ENCODE data around the gene TNFRSF14.
"Not testable (repeated sequence)": the region's sequence is repeated elsewhere in the genome, so short reads cannot be mapped to it uniquely, and the experiment has no call there.

The TNFRSF14 gene

DNA sequence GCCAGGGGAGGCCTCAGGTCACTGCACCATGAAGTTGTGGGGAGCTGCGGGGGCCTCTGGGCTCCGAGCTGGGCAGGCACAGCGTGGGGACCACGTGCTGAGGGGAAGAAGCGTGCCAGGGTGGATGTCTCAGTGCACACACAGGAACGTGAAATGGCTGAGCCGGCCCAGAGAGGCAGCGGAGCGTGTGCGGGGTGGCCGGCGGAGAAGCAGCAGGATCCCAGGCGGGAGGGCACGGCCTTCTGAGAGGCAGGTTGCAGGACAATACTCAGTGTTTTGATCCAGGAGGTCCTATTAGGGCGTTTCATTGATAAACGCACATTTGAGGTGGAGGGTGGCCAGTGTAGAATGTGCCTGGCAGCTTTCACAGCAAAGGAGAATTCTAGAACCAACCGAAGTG, 12.9 kb downstream of the TNFRSF14 start:
- no peak for FAIRE-seq

GRCh38 chr1:2569703-2570102, 13.5 kb downstream of the TNFRSF14 start:
- not testable (repeated sequence) for DNase-seq (ENCODE audit: insufficient read length); FAIRE-seq

More for the DNA sequence above, 12.9 kb downstream of the TNFRSF14 start:
- TF ChIP-seq POLR2AphosphoS5 (IDR thresholded peaks at IDR 0.05; ENCODE audit: low read depth, low read length): no peak
- TF ChIP-seq TAF1 (IDR thresholded peaks at IDR 0.05; ENCODE audit: borderline replicate concordance, low read depth, low read length): no peak
- no peak for TF ChIP-seq POLR2A (IDR thresholded peaks at IDR 0.05; ENCODE audit: low read depth, low read length)
- no peak for DNase-seq (ENCODE audit: insufficient read length)

- TF ChIP-seq POLR2A (IDR thresholded peaks at IDR 0.05; ENCODE audit: low read depth, low read length): no peak
- no peak for TF ChIP-seq TAF1 (IDR thresholded peaks at IDR 0.05; ENCODE audit: borderline replicate concordance, low read depth, low read length)
- TF ChIP-seq POLR2AphosphoS5 (IDR thresholded peaks at IDR 0.05; ENCODE audit: low read depth, low read length): no peak
- FAIRE-seq (no peak), DNase-seq (ENCODE audit: insufficient read length) (no peak)
These were observed 14.2 kb downstream of the TNFRSF14 start for GRCh38 chr1:2570332-2570731.

GRCh38 chr1:2571348-2571747, 15.2 kb downstream of the TNFRSF14 start:
- FAIRE-seq (no peak), DNase-seq (ENCODE audit: insufficient read length) (no peak)
- no peak for TF ChIP-seq TAF1 (IDR thresholded peaks at IDR 0.05; ENCODE audit: borderline replicate concordance, low read depth, low read length)
- no peak for TF ChIP-seq POLR2AphosphoS5 (IDR thresholded peaks at IDR 0.05; ENCODE audit: low read depth, low read length)
- no peak for TF ChIP-seq POLR2A (IDR thresholded peaks at IDR 0.05; ENCODE audit: low read depth, low read length)

GRCh38 chr1:2573250-2573920, 17.2 kb downstream of the TNFRSF14 start:
- FAIRE-seq: no peak
- DNase-seq (ENCODE audit: insufficient read length): no peak
- TF ChIP-seq TAF1 (IDR thresholded peaks at IDR 0.05; ENCODE audit: borderline replicate concordance, low read depth, low read length) (no peak), POLR2AphosphoS5 (IDR thresholded peaks at IDR 0.05; ENCODE audit: low read depth, low read length) (no peak), POLR2A (IDR thresholded peaks at IDR 0.05; ENCODE audit: low read depth, low read length) (no peak)

DNA sequence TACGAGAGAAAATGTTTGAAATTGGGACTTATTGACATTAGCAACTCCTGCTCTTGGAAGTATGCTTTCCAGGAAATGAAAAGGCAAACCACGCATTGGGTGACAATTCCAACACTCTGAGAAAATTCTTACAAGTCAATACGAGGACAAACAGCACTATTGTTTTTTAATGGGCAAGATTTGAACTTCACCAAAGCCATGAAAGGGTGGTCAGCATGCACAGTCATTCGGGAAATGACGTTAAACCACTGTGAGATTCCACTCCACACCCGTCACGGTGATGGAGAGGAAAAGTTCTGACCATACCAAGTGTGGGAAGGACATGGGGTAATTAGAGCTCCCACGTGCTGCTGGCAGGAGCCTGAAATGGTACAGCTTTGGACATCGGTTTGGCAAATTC, 18.2 kb downstream of the TNFRSF14 start:
- no peak for DNase-seq (ENCODE audit: insufficient read length)
- no peak for FAIRE-seq
- no peak for TF ChIP-seq POLR2AphosphoS5 (IDR thresholded peaks at IDR 0.05; ENCODE audit: low read depth, low read length)
- TF ChIP-seq TAF1 (IDR thresholded peaks at IDR 0.05; ENCODE audit: borderline replicate concordance, low read depth, low read length): no peak
- TF ChIP-seq POLR2A (IDR thresholded peaks at IDR 0.05; ENCODE audit: low read depth, low read length): no peak

GRCh38 chr1:2575801-2576663, 19.9 kb downstream of the TNFRSF14 start:
- TF ChIP-seq TAF1 (IDR thresholded peaks at IDR 0.05; ENCODE audit: borderline replicate concordance, low read depth, low read length) (no peak), POLR2AphosphoS5 (IDR thresholded peaks at IDR 0.05; ENCODE audit: low read depth, low read length) (no peak), POLR2A (IDR thresholded peaks at IDR 0.05; ENCODE audit: low read depth, low read length) (no peak)
- FAIRE-seq (no peak), DNase-seq (ENCODE audit: insufficient read length) (no peak)

DNA sequence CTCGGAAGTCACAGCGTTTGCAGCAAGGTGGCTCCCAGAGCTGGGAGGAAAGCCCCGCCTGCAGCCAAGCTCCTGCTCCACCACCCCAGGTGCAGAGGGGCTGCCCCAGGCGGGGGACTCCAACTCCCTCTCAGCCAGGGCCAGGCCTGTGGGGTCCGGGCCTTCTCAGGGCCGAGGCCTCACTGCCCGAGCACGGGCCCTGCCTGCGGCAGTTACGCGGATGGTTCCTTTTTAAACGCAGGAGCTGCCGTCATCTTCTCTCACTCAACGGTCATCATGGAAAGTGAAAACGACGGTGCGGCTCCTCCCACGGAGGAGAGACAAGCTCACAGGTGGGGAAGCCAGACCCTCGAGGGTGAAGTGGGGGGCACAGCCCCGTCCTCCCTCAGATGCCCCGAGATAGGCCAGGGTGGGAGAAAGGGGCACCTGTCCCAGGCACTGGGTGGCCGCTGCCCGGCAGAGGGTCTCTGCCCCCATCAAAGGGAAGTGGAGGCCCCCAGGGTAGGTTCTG, 21.4 kb downstream of the TNFRSF14 start:
- DNase-seq (ENCODE audit: insufficient read length): not testable (repeated sequence)
- TF ChIP-seq POLR2A (IDR thresholded peaks at IDR 0.05; ENCODE audit: low read depth, low read length) (0 out of 2 replicates have a peak, but pooled peaks have one; percentile 52), TAF1 (IDR thresholded peaks at IDR 0.05; ENCODE audit: borderline replicate concordance, low read depth, low read length) (0 out of 2 replicates have a peak, but pooled peaks have one; percentile 4), POLR2AphosphoS5 (IDR thresholded peaks at IDR 0.05; ENCODE audit: low read depth, low read length) (peak; percentile 47)
- FAIRE-seq: peak; percentile 100

- FAIRE-seq (no peak), DNase-seq (ENCODE audit: insufficient read length) (no peak)
- TF ChIP-seq TAF1 (IDR thresholded peaks at IDR 0.05; ENCODE audit: borderline replicate concordance, low read depth, low read length) (no peak), POLR2AphosphoS5 (IDR thresholded peaks at IDR 0.05; ENCODE audit: low read depth, low read length) (no peak), POLR2A (IDR thresholded peaks at IDR 0.05; ENCODE audit: low read depth, low read length) (no peak)
These were observed 22.6 kb downstream of the TNFRSF14 start for GRCh38 chr1:2578758-2579118.

- TF ChIP-seq TAF1 (IDR thresholded peaks at IDR 0.05; ENCODE audit: borderline replicate concordance, low read depth, low read length): no peak
- no peak for TF ChIP-seq POLR2AphosphoS5 (IDR thresholded peaks at IDR 0.05; ENCODE audit: low read depth, low read length)
- TF ChIP-seq POLR2A (IDR thresholded peaks at IDR 0.05; ENCODE audit: low read depth, low read length): no peak
- no peak for DNase-seq (ENCODE audit: insufficient read length)
- FAIRE-seq: no peak
These were observed 24.5 kb downstream of the TNFRSF14 start for GRCh38 chr1:2580691-2581090.

- TF ChIP-seq POLR2A (IDR thresholded peaks at IDR 0.05; ENCODE audit: low read depth, low read length) (no peak), TAF1 (IDR thresholded peaks at IDR 0.05; ENCODE audit: borderline replicate concordance, low read depth, low read length) (no peak), POLR2AphosphoS5 (IDR thresholded peaks at IDR 0.05; ENCODE audit: low read depth, low read length) (no peak)
- FAIRE-seq (no peak), DNase-seq (ENCODE audit: insufficient read length) (no peak)
These were observed 26.2 kb downstream of the TNFRSF14 start for GRCh38 chr1:2582391-2582790.
